ENCODE data around the gene TRMT1. TPM values are rescaled to one million over a fixed set of nuclear protein-coding genes. Genes with fewer than 3 reads are reported as not detected.

The TRMT1 gene
- total RNA-seq, 4 donors from 2014 or later, result 31.7 to 47.9 (median 45.0) TPM

- intact Hi-C loops (cut with DNase I; ENCODE audit: low total_unique reads), result no loop called here
- ATAC-seq (no peak), DNase-seq (no peak)
- H3K27ac ChIP-seq, result peak overlapping the region in 3 of 4 donors; percentile 71 to 89 (median 82)
- H3K9me3 ChIP-seq, result no peaks in the 10 kb centered on the region
- peak overlapping the region in 2 of 4 donors; percentile 23 to 45 for H3K4me3 ChIP-seq
- in situ Hi-C loops (cut with MboI; ENCODE audit: low sequenced_read_pairs in 4 of 4), result loop anchor here in 1 of 4 donors (10.0 kb wide), 1 partner anchor 112 kb away; no protein-coding TSS in a partner anchor
- H3K27me3 ChIP-seq, result no peaks in the 10 kb centered on the region
- H3K36me3 ChIP-seq, result no peaks in the 10 kb centered on the region
- TF ChIP-seq CTCF (IDR thresholded peaks at IDR 0.05 in 4 of 5, conservative IDR thresholded peaks at IDR 0.05 in 1 of 5) (no peak), POLR2A (IDR thresholded peaks at IDR 0.05) (no peak)
- H3K4me1 ChIP-seq, result peaks cover 14 to 22% of the 10 kb centered on the region in 2 donors
Observed at GRCh38 chr19:13097033-13097462, 19.5 kb downstream of the TRMT1 start.

- Histone ChIP-seq H3K9me3 (no peaks in the 10 kb centered on the region), H3K27me3 (no peaks in the 10 kb centered on the region), H3K4me3 (peak overlapping the region in 1 of 4 donors; percentile 16), H3K36me3 (no peaks in the 10 kb centered on the region), H3K4me1 (peaks cover 21% of the 10 kb centered on the region in 2 donors), H3K27ac (peak overlapping the region; percentile 43 to 89 (median 63))
- DNase-seq, result no peak
- no peak for ATAC-seq
- in situ Hi-C loops (cut with MboI; ENCODE audit: low sequenced_read_pairs in 4 of 4) (loop anchor here in 1 of 4 donors (10.0 kb wide), 1 partner anchor 111 kb away; no protein-coding TSS in a partner anchor), intact Hi-C loops (cut with DNase I; ENCODE audit: low total_unique reads) (no loop called here)
- TF ChIP-seq POLR2A (IDR thresholded peaks at IDR 0.05) (no peak), CTCF (IDR thresholded peaks at IDR 0.05 in 4 of 5, conservative IDR thresholded peaks at IDR 0.05 in 1 of 5) (peak in 1 of 5 experiments; percentile 8)
Observed at GRCh38 chr19:13095934-13096927, 20.3 kb downstream of the TRMT1 start.

- intact Hi-C loops (cut with DNase I; ENCODE audit: low total_unique reads), result no loop called here
- TF ChIP-seq CTCF (IDR thresholded peaks at IDR 0.05 in 4 of 5, conservative IDR thresholded peaks at IDR 0.05 in 1 of 5) (no peak), POLR2A (IDR thresholded peaks at IDR 0.05) (no peak)
- H3K4me3 ChIP-seq, result peak overlapping the region in 1 of 4 donors; percentile 16
- no peak for ATAC-seq
- in situ Hi-C loops (cut with MboI; ENCODE audit: low sequenced_read_pairs in 4 of 4), result loop anchor here in 1 of 4 donors (10.0 kb wide), 1 partner anchor 111 kb away; no protein-coding TSS in a partner anchor
- H3K9me3 ChIP-seq, result no peaks in the 10 kb centered on the region
- peaks cover 21 to 27% of the 10 kb centered on the region in 2 donors for H3K4me1 ChIP-seq
- no peak for DNase-seq
- peak overlapping the region in 3 of 4 donors; percentile 40 to 89 (median 44) for H3K27ac ChIP-seq
- no peaks in the 10 kb centered on the region for H3K36me3 ChIP-seq
- no peaks in the 10 kb centered on the region for H3K27me3 ChIP-seq
Observed at GRCh38 chr19:13095393-13095784, 21.2 kb downstream of the TRMT1 start.

- in situ Hi-C loops (cut with MboI; ENCODE audit: low sequenced_read_pairs in 4 of 4), result loop anchor here (5.0 to 10.0 kb wide), 2 partner anchors 110 to 118 kb away; no protein-coding TSS in a partner anchor
- no peaks in the 10 kb centered on the region for H3K27me3 ChIP-seq
- ATAC-seq (no peak), DNase-seq (no peak)
- peak overlapping the region; percentile 33 to 89 (median 42) for H3K27ac ChIP-seq
- H3K36me3 ChIP-seq, result no peaks in the 10 kb centered on the region
- no peak for TF ChIP-seq POLR2A (IDR thresholded peaks at IDR 0.05)
- no peak for TF ChIP-seq CTCF (IDR thresholded peaks at IDR 0.05 in 4 of 5, conservative IDR thresholded peaks at IDR 0.05 in 1 of 5)
- peaks cover 21 to 27% of the 10 kb centered on the region in 2 donors for H3K4me1 ChIP-seq
- no peaks in the 10 kb centered on the region for H3K9me3 ChIP-seq
- intact Hi-C loops (cut with DNase I; ENCODE audit: low total_unique reads), result no loop called here
- peak overlapping the region in 1 of 4 donors; percentile 16 for H3K4me3 ChIP-seq
Observed at GRCh38 chr19:13094771-13095392, 21.7 kb downstream of the TRMT1 start.
